Astrocyte (in vitro differentiated cells and primary cell): ENCODE measurements around the gene EIF4G2. TPM values are rescaled to one million over a fixed set of nuclear protein-coding genes. Genes with fewer than 3 reads are reported as not detected.

Experiments
- DNase-seq: peaks from one replicate; pipeline ENCODE4 v3.0.0-alpha.2; 2010; ENCODE audit warnings: low read depth
- FAIRE-seq: peaks from 2 replicates; lab custom pipeline; 2011; peaks lifted over from hg19 to GRCh38; lab: Jason Lieb, UNC
- H2AFZ ChIP-seq: 2 replicates; pipeline ENCODE4 v1.6.0; 2012; ENCODE audit warnings: low read depth, low read length, inconsistent platforms
- H3K27ac ChIP-seq: 2 replicates; pipeline ENCODE4 v1.5.1; 2011; ENCODE audit warnings: low read depth, low read length, inconsistent platforms
- H3K27me3 ChIP-seq: 2 replicates; pipeline ENCODE4 v1.6.0; 2011; ENCODE audit warnings: low read length, inconsistent platforms; ENCODE audit not compliant: insufficient read depth
- H3K36me3 ChIP-seq: 2 replicates; pipeline ENCODE4 v1.5.1; 2011; ENCODE audit warnings: low read length, inconsistent platforms; ENCODE audit not compliant: insufficient read depth
- H3K4me1 ChIP-seq: 2 replicates; pipeline ENCODE4 v1.5.1; 2011; ENCODE audit warnings: low read length, inconsistent platforms; ENCODE audit not compliant: insufficient read depth
- H3K4me2 ChIP-seq: 2 replicates; pipeline ENCODE4 v1.6.0; 2012; ENCODE audit warnings: low read length, inconsistent platforms
- H3K4me3 ChIP-seq: 2 replicates; pipeline ENCODE4 v1.5.1; 2011; ENCODE audit warnings: low read depth, mild to moderate bottlenecking, low read length, inconsistent platforms; ENCODE audit not compliant: insufficient read depth
- H3K79me2 ChIP-seq: 2 replicates; pipeline ENCODE4 v1.6.0; 2012; ENCODE audit warnings: mild to moderate bottlenecking, low read length, inconsistent platforms; ENCODE audit not compliant: insufficient read depth
- H3K9ac ChIP-seq: 2 replicates; pipeline ENCODE4 v1.6.0; 2012; ENCODE audit warnings: mild to moderate bottlenecking, low read length, inconsistent platforms
- H3K9me3 ChIP-seq: 2 replicates; pipeline ENCODE4 v1.5.1; 2012; ENCODE audit warnings: low read depth, mild to moderate bottlenecking, low read length, inconsistent platforms; ENCODE audit not compliant: insufficient read depth
- H4K20me1 ChIP-seq: 2 replicates; pipeline ENCODE4 v1.6.0; 2012; ENCODE audit warnings: low read length, inconsistent platforms; ENCODE audit not compliant: insufficient read depth
- H3K27ac Mint-ChIP-seq: one replicate; pipeline ENCODE4 v1.8.0; 2021; ENCODE audit warnings: mild to moderate bottlenecking, mixed read lengths; ENCODE audit not compliant: unreplicated experiment
- H3K27me3 Mint-ChIP-seq: one replicate; pipeline ENCODE4 v1.8.0; 2021; ENCODE audit warnings: low read depth, mixed read lengths; ENCODE audit not compliant: unreplicated experiment
- H3K36me3 Mint-ChIP-seq: one replicate; pipeline ENCODE4 v1.8.0; 2021; ENCODE audit warnings: low read depth, mixed read lengths; ENCODE audit not compliant: unreplicated experiment
- H3K4me1 Mint-ChIP-seq: one replicate; pipeline ENCODE4 v1.8.0; 2021; ENCODE audit warnings: low read depth, mixed read lengths; ENCODE audit not compliant: unreplicated experiment
- H3K4me3 Mint-ChIP-seq: one replicate; pipeline ENCODE4 v1.8.0; 2021; ENCODE audit warnings: mild to moderate bottlenecking, moderate library complexity, mixed read lengths; ENCODE audit not compliant: unreplicated experiment
- H3K9me3 Mint-ChIP-seq: one replicate; pipeline ENCODE4 v1.8.0; 2021; ENCODE audit warnings: mild to moderate bottlenecking, mixed read lengths; ENCODE audit not compliant: unreplicated experiment
- EZH2 ChIP-seq: IDR thresholded peaks from 2 replicates; pipeline ENCODE4 v1.6.1; 2012; ENCODE audit warnings: mild to moderate bottlenecking, low read length, inconsistent platforms; ENCODE audit not compliant: insufficient read depth
- total RNA-seq: library from RNA; stranded (reverse); gene quantifications from 2 replicates; pipeline ENCODE4 v1.2.1, GENCODE V29; 2021
- TF ChIP-seq, protein P1 (sequence below): IDR thresholded peaks from 2 replicates; pipeline ENCODE4 v1.5.1; 2011; ENCODE audit warnings: low read depth, mild to moderate bottlenecking, inconsistent platforms, low read length, moderate library complexity; ENCODE audit not compliant: insufficient read depth

The EIF4G2 gene
- total RNA-seq, 1 donor from 2014 or later: 1,364 TPM

DNA sequence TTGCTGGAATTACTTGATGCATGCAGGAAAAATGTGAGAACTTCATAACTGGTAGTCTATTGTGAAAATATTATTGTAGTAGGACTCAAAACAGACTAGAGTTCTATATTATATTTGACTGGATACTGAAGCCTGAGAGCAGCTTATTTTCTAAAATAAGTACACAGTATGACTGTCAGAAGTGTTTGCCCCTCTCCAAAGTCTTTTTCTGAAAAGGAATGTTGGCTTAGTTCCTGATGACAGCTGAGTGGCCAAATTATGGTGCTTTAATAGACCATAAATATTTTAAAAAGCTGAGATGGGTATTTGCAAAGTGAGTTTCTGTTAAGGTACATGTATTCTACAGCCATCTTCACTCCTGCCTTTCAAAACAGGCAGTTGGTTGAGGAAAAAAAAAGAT lies 36.1 kb upstream of the EIF4G2 start:
- no peaks in the 10 kb centered on the region for H3K27me3 Mint-ChIP-seq
- Histone ChIP-seq H3K4me3 (no peak overlapping the region), H3K27me3 (no peaks in the 10 kb centered on the region), H3K4me2 (no peak overlapping the region), H4K20me1 (no peaks in the 10 kb centered on the region), H3K9me3 (no peaks in the 10 kb centered on the region), H2AFZ (no peak overlapping the region), H3K79me2 (no peaks in the 10 kb centered on the region), H3K4me1 (no peaks in the 10 kb centered on the region), H3K27ac (no peak overlapping the region), H3K9ac (no peak overlapping the region), H3K36me3 (no peaks in the 10 kb centered on the region)
- peak; percentile 41 for FAIRE-seq
- H3K9me3 Mint-ChIP-seq: no peaks in the 10 kb centered on the region
- no peaks in the 10 kb centered on the region for H3K36me3 Mint-ChIP-seq
- H3K4me3 Mint-ChIP-seq: no peak overlapping the region
- DNase-seq: no peak
- TF ChIP-seq EZH2: no peak
- TF ChIP-seq, protein P1, sequence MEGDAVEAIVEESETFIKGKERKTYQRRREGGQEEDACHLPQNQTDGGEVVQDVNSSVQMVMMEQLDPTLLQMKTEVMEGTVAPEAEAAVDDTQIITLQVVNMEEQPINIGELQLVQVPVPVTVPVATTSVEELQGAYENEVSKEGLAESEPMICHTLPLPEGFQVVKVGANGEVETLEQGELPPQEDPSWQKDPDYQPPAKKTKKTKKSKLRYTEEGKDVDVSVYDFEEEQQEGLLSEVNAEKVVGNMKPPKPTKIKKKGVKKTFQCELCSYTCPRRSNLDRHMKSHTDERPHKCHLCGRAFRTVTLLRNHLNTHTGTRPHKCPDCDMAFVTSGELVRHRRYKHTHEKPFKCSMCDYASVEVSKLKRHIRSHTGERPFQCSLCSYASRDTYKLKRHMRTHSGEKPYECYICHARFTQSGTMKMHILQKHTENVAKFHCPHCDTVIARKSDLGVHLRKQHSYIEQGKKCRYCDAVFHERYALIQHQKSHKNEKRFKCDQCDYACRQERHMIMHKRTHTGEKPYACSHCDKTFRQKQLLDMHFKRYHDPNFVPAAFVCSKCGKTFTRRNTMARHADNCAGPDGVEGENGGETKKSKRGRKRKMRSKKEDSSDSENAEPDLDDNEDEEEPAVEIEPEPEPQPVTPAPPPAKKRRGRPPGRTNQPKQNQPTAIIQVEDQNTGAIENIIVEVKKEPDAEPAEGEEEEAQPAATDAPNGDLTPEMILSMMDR: no peak
- H3K4me1 Mint-ChIP-seq: peaks cover 12% of the 10 kb centered on the region
- no peak overlapping the region for H3K27ac Mint-ChIP-seq

DNA sequence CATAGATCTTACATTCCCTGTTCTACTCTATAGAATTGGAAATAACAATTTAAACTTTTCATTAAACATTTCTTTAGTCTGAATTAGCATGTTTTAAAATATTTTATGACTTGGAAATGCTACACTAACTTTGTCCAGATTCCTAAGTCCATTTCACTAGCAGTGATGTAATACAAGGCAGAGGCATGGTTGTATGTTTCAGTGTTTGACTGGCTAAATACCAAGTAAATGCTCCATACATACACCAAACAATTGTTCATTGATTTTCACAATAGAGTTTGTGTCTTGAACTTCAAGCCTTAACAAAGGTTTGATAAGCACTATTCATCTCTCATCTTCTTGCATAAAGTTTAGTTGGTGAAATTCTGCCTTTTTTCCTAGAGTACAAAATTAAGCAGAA lies 35.6 kb upstream of the EIF4G2 start:
- Mint-ChIP-seq H3K9me3 (no peaks in the 10 kb centered on the region), H3K27ac (no peak overlapping the region), H3K4me3 (no peak overlapping the region), H3K36me3 (no peaks in the 10 kb centered on the region), H3K4me1 (peaks cover 12% of the 10 kb centered on the region), H3K27me3 (no peaks in the 10 kb centered on the region)
- DNase-seq (no peak), FAIRE-seq (no peak)
- H3K27me3 ChIP-seq: no peaks in the 10 kb centered on the region
- no peak overlapping the region for H3K9ac ChIP-seq
- H3K4me1 ChIP-seq: no peaks in the 10 kb centered on the region
- H3K36me3 ChIP-seq: no peaks in the 10 kb centered on the region
- H3K4me2 ChIP-seq: no peak overlapping the region
- H3K4me3 ChIP-seq: no peak overlapping the region
- no peak for TF ChIP-seq EZH2
- TF ChIP-seq, protein P1: no peak
- no peaks in the 10 kb centered on the region for H3K9me3 ChIP-seq
- H2AFZ ChIP-seq: no peak overlapping the region
- H4K20me1 ChIP-seq: no peaks in the 10 kb centered on the region
- no peak overlapping the region for H3K27ac ChIP-seq
- no peaks in the 10 kb centered on the region for H3K79me2 ChIP-seq

DNA sequence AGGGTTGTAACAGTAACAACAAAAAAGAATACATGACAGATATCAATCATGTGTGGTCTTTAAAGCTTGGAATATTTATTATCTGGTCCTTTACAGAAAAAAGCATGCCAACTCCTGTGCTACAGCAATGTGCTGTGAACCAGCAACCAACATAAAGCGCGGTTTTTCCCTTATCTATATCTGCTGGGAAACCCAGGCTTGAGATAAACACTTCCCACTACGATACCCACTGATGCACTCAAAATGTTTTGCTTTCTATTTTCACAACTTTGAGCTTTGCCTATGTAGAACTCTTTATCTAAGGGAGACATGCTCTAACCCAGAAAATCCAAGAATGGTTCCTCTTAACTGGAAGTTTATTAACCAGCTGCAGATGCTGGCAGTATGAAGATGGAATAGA lies 30.2 kb upstream of the EIF4G2 start:
- Histone ChIP-seq H3K27ac (no peak overlapping the region), H3K36me3 (no peaks in the 10 kb centered on the region), H3K9ac (no peak overlapping the region), H3K4me2 (no peak overlapping the region), H3K4me1 (no peaks in the 10 kb centered on the region), H3K27me3 (no peaks in the 10 kb centered on the region), H3K4me3 (no peak overlapping the region), H2AFZ (no peak overlapping the region), H3K9me3 (no peaks in the 10 kb centered on the region), H3K79me2 (no peaks in the 10 kb centered on the region), H4K20me1 (no peaks in the 10 kb centered on the region)
- no peaks in the 10 kb centered on the region for H3K36me3 Mint-ChIP-seq
- DNase-seq: no peak
- H3K4me3 Mint-ChIP-seq: no peak overlapping the region
- H3K27ac Mint-ChIP-seq: no peak overlapping the region
- H3K9me3 Mint-ChIP-seq: no peaks in the 10 kb centered on the region
- no peaks in the 10 kb centered on the region for H3K4me1 Mint-ChIP-seq
- TF ChIP-seq, protein P1: no peak
- TF ChIP-seq EZH2: no peak
- no peak for FAIRE-seq
- peaks cover 6% of the 10 kb centered on the region for H3K27me3 Mint-ChIP-seq
